Midbrain (tissue), 1 donor: ENCODE results near the gene INTS11.

Source experiments
- DNase-seq: peaks from one replicate; lab custom pipeline; 2025; lab: John Stamatoyannopoulos, UW

INTS11 gene

GRCh38 chr1:1285102-1285571 is 39.3 kb downstream of the INTS11 start:
- DNase-seq, result no peak

- DNase-seq, result no peak
Observed at GRCh38 chr1:1284221-1285101, 40.0 kb downstream of the INTS11 start.

- DNase-seq, result no peak
Observed at GRCh38 chr1:1283821-1284220, 40.6 kb downstream of the INTS11 start.

GRCh38 chr1:1282998-1283397 is 41.5 kb downstream of the INTS11 start:
- DNase-seq, result no peak

- no peak for DNase-seq
Observed at GRCh38 chr1:1281533-1282321, 42.7 kb downstream of the INTS11 start.

GRCh38 chr1:1280782-1281481 is 43.5 kb downstream of the INTS11 start:
- no peak for DNase-seq

GRCh38 chr1:1279028-1279427 is 45.4 kb downstream of the INTS11 start:
- no peak for DNase-seq

- no peak for DNase-seq
Observed at GRCh38 chr1:1278620-1279019, 45.8 kb downstream of the INTS11 start.

- DNase-seq, result no peak
Observed at GRCh38 chr1:1275836-1276235, 48.6 kb downstream of the INTS11 start.

GRCh38 chr1:1274931-1275431 is 49.5 kb downstream of the INTS11 start:
- no peak for DNase-seq

GRCh38 chr1:1274299-1274930 is 50.0 kb downstream of the INTS11 start:
- DNase-seq, result no peak

- DNase-seq, result peak; percentile 94
Observed at GRCh38 chr1:1273512-1274298, 50.8 kb downstream of the INTS11 start, which contains the start of gene UBE2J2. TSS of gene UBE2J2 (minus strand) at chr1:1273854. CDS start at chr1:1267992, 5,862 bp downstream.

- DNase-seq, result no peak
Observed at GRCh38 chr1:1273209-1273511, 51.3 kb downstream of the INTS11 start.

GRCh38 chr1:1272341-1273208 is 51.9 kb downstream of the INTS11 start:
- DNase-seq, result no peak

GRCh38 chr1:1270813-1271212 is 53.6 kb downstream of the INTS11 start:
- DNase-seq, result no peak

GRCh38 chr1:1268284-1268682 is 56.2 kb downstream of the INTS11 start:
- DNase-seq, result no peak

GRCh38 chr1:1267488-1268283 is 56.8 kb downstream of the INTS11 start:
- DNase-seq, result no peak

- no peak for DNase-seq
Observed at GRCh38 chr1:1264868-1265272, 59.6 kb downstream of the INTS11 start.

- DNase-seq, result no peak
Observed at GRCh38 chr1:1264026-1264425, 60.4 kb downstream of the INTS11 start.
